Left lung (tissue), 10 donors: ENCODE results near the gene CNEP1R1. TPM values are rescaled to one million over a fixed set of nuclear protein-coding genes. Genes with fewer than 3 reads are reported as not detected.
A peak's percentile ranks its signal among the peaks of the same experiment; 100 is the strongest.

ENCODE experiments used
- ATAC-seq: fragments of 200-7000 bp; cut with Tn5 transposase; one replicate; pipeline ENCODE4 v1.9.1; 2020; ENCODE audit warnings: moderate library complexity
- DNase-seq, 4 donors: peaks; one replicate each; pipeline ENCODE4 v3.0.0-alpha.2; 2013 to 2020
- H3K27ac ChIP-seq, 2 donors: fragments of 200-600 bp; sonication (generic) in 1 of 2; one replicate each; pipeline versions ENCODE4 v1.5.0 to v1.8.0; 2020 to 2021
- H3K27me3 ChIP-seq, 2 donors: fragments of 200-600 bp; sonication (generic) in 1 of 2; one replicate each; pipeline versions ENCODE4 v1.5.0 to v1.8.0; 2020 to 2021
- H3K36me3 ChIP-seq, 2 donors: fragments of 200-600 bp; sonication (generic) in 1 of 2; one replicate each; pipeline versions ENCODE4 v1.5.0 to v1.8.0; 2020 to 2021
- H3K4me1 ChIP-seq, 2 donors: fragments of 200-600 bp; one replicate each; pipeline ENCODE4 v1.8.0; 2021
- H3K4me3 ChIP-seq, 2 donors: fragments of 200-600 bp; sonication (generic) in 1 of 2; one replicate each; pipeline versions ENCODE4 v1.5.0 to v1.8.0; 2020 to 2021; ENCODE audit warnings: mild to moderate bottlenecking in 1 of 2
- H3K9me3 ChIP-seq, 2 donors: fragments of 200-600 bp; sonication (generic) in 1 of 2; one replicate each; pipeline versions ENCODE4 v1.5.0 to v1.8.0; 2020 to 2021
- CTCF ChIP-seq, 2 donors: fragments of 200-600 bp; sonication (generic) in 1 of 2; IDR thresholded peaks; one replicate each; pipeline versions ENCODE4 v1.5.0 to v1.8.0; 2021; ENCODE audit warnings: antibody characterized with exemption in 2 of 2
- intact Hi-C, 2 donors: fragments of 100-400 bp; cut with DNase I; formaldehyde crosslinking; loops; one replicate each; pipeline versions ENCODE4 v1.11.2 to v1.14.2; 2022
- polyA plus RNA-seq, 6 donors: library from polyadenylated mRNA; unstranded; fragments of 120-200 nt; gene quantifications; one replicate each; pipeline ENCODE4 v1.2.1, GENCODE V29; 2013; ENCODE audit not compliant: insufficient read length in 6 of 6
- total RNA-seq, 2 donors: library from RNA; stranded (reverse); fragmentation: NEBNext Ultra II Directional; extraction: Animal tissue kit (Norgen Biotek cat#: 25700); gene quantifications; one replicate each; pipeline ENCODE4 v1.2.1, GENCODE V29; 2021
- donor health status: DM: no; HTN: yes; CAD: no.
- donor health status: DM: no; HTN: no; CAD: no.

Gene CNEP1R1
- total and polyA plus RNA-seq, 8 donors, result 22.2 to 44.3 (median 35.3) TPM

DNA sequence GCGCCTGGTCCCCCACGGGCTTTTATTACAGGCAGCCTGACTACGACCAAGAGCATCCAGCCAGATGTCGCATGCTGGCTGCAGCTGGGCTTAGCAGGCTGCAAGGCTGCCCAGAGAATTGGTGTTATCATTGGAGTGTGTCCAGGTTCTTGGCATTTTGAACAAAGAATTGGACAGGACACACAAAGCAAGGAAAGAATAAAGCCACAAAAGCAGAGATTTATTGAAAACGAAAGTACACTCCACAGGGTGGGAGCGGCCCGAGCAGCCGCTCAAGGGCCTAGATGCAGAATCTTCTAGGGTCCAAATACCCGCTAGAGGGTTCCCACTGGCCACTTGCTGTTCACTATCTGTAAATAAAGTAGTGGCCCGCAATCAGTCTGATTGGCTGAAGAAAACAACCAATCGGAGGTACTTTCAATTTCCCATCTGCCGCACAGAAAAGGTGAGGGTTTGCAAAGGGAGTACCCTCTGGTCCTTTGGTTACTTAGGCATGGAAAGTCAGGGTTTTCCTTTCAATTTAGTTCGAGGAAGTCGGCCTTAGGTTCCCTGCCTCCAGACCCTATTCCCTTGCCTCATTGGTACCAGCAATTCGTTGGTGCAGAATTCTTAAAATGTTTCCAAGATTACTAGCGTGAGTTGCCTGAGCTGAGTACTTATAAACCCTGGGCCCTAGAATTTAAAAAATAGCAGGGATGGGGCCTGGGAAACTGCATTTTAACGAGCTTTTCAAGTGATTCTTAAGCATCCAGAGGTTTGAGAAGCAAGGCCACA, 38.5 kb upstream of the CNEP1R1 start:
- no peak for TF ChIP-seq CTCF (IDR thresholded peaks at IDR 0.05)
- no peak for ATAC-seq
- no peaks in the 10 kb centered on the region for H3K9me3 ChIP-seq
- H3K4me1 ChIP-seq, result no peaks in the 10 kb centered on the region
- intact Hi-C loops, result no loop called here
- H3K27me3 ChIP-seq, result no peaks in the 10 kb centered on the region
- no peak overlapping the region for H3K4me3 ChIP-seq
- H3K36me3 ChIP-seq, result no peaks in the 10 kb centered on the region
- peak in 1 of 4 donors; percentile 18 for DNase-seq
- H3K27ac ChIP-seq, result no peak overlapping the region

DNA sequence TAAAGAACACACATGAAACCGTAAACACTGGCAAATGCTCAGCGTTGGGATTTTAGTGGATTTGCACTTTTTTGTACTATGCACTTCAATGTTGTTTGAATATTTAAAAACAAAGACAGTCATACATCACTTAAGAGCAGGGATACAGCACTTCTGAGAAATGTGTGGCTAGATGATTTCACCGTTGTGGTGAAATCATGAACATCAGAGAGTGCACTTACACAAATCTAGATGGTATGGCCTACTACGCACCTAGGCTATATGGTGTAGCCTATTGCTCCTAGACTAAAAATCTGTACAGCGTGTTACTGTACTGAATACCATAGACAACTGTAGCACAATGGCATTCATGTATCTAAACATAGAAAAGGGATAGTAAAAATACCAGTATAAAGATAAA, 37.6 kb upstream of the CNEP1R1 start:
- intact Hi-C loops, result no loop called here
- no peaks in the 10 kb centered on the region for H3K4me1 ChIP-seq
- H3K9me3 ChIP-seq, result no peaks in the 10 kb centered on the region
- no peak overlapping the region for H3K4me3 ChIP-seq
- no peak for TF ChIP-seq CTCF (IDR thresholded peaks at IDR 0.05)
- H3K27me3 ChIP-seq, result no peaks in the 10 kb centered on the region
- ATAC-seq, result no peak
- H3K27ac ChIP-seq, result no peak overlapping the region
- no peak for DNase-seq
- no peaks in the 10 kb centered on the region for H3K36me3 ChIP-seq

GRCh38 chr16:49992825-49993224, 32.2 kb upstream of the CNEP1R1 start:
- ATAC-seq (no peak), DNase-seq (no peak)
- H3K9me3 ChIP-seq, result no peaks in the 10 kb centered on the region
- H3K36me3 ChIP-seq, result no peaks in the 10 kb centered on the region
- no peak overlapping the region for H3K4me3 ChIP-seq
- H3K27ac ChIP-seq, result no peak overlapping the region
- TF ChIP-seq CTCF (IDR thresholded peaks at IDR 0.05), result no peak
- no peaks in the 10 kb centered on the region for H3K4me1 ChIP-seq
- H3K27me3 ChIP-seq, result no peaks in the 10 kb centered on the region
- intact Hi-C loops, result no loop called here

GRCh38 chr16:49993579-49993978, 31.4 kb upstream of the CNEP1R1 start:
- DNase-seq (no peak), ATAC-seq (no peak)
- no peaks in the 10 kb centered on the region for H3K4me1 ChIP-seq
- no peak for TF ChIP-seq CTCF (IDR thresholded peaks at IDR 0.05)
- intact Hi-C loops, result no loop called here
- H3K27ac ChIP-seq, result no peak overlapping the region
- no peaks in the 10 kb centered on the region for H3K27me3 ChIP-seq
- no peaks in the 10 kb centered on the region for H3K36me3 ChIP-seq
- H3K4me3 ChIP-seq, result no peak overlapping the region
- H3K9me3 ChIP-seq, result no peaks in the 10 kb centered on the region

- ATAC-seq (no peak), DNase-seq (no peak)
- Histone ChIP-seq H3K9me3 (no peaks in the 10 kb centered on the region), H3K4me1 (no peaks in the 10 kb centered on the region), H3K4me3 (no peak overlapping the region), H3K27ac (no peak overlapping the region), H3K36me3 (no peaks in the 10 kb centered on the region), H3K27me3 (no peaks in the 10 kb centered on the region)
- intact Hi-C loops, result no loop called here
- TF ChIP-seq CTCF (IDR thresholded peaks at IDR 0.05), result no peak
Measured at GRCh38 chr16:49994006-49994405, 31.0 kb upstream of the CNEP1R1 start.
